ENCODE measurements around the gene KANK2.

DNA sequence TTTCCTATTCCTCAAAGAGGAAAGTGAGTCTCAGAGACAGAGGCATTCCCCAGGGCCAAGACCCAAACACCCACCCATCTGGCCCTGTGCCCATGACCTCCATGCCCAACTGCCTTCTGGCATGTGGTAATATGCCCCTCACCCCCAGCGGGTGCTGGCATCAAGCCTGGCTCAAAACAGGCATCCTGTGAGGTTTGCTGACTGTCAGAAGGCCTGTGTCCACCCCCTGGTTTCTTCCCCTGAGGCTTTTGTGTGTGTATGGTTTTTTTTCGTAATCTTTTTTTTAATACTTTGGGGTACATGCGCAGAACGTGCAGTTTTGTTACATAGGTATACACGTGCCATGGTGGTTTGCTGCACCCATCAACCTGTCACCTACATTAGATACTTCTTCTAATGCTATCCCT, 7.6 kb upstream of the KANK2 start:
- TF ChIP-seq, protein P1, sequence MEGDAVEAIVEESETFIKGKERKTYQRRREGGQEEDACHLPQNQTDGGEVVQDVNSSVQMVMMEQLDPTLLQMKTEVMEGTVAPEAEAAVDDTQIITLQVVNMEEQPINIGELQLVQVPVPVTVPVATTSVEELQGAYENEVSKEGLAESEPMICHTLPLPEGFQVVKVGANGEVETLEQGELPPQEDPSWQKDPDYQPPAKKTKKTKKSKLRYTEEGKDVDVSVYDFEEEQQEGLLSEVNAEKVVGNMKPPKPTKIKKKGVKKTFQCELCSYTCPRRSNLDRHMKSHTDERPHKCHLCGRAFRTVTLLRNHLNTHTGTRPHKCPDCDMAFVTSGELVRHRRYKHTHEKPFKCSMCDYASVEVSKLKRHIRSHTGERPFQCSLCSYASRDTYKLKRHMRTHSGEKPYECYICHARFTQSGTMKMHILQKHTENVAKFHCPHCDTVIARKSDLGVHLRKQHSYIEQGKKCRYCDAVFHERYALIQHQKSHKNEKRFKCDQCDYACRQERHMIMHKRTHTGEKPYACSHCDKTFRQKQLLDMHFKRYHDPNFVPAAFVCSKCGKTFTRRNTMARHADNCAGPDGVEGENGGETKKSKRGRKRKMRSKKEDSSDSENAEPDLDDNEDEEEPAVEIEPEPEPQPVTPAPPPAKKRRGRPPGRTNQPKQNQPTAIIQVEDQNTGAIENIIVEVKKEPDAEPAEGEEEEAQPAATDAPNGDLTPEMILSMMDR (IDR thresholded peaks at IDR 0.05) = no peak
- TF ChIP-seq POLR2A (IDR thresholded peaks at IDR 0.05) = no peak

Data from Peyer's patch (tissue), 4 donors.